ENCODE measurements around the gene ZBTB47. TPM values are rescaled to one million over a fixed set of nuclear protein-coding genes. Genes with fewer than 3 reads are reported as not detected.

ZBTB47 gene
- total and polyA plus RNA-seq, 12 donors = 52.2 to 145 (median 106) TPM

DNA sequence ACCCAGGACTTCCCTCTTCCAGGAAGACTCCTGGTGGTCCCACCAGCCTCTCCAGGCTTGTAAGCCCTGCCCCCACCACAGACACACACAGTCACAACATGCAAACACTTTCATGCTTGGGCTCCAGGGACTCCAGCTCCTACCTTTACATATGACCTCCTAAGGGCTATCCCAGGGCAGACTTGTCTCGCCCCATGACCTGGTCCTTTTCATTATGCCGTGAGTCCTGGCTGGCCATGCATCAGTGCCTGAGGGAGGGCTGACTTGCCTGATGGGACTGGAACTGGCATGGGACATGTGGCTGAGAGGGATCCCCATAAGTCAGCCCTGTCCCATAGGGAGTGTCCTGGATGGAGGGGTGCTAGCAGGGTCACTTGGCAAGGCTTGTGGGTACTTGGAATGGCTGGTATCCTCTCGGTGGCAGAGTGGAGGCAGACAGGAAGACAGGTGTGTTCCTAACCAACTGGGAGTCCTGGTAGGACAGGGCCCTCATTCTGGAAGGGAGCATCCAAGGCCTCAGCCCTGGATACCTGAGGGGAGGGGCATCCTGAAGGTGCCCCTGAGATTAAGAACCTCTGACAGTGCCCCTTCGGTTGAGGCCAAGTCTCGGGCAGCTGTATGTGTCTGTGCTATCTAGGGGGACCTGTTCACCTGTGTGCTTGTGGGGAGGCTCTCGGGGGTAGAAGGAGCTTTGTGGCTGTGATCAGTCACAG, 49.6 kb downstream of the ZBTB47 start:
- Histone ChIP-seq H3K4me1 (peaks cover 0 to 55% (median 22%) of the 10 kb centered on the region in 9 donors), H3K4me3 (peak overlapping the region in 1 of 10 donors; percentile 51), H3K27ac (peak overlapping the region; percentile 47 to 99 (median 94)), H3K36me3 (peaks cover 0 to 4% (median 0%) of the 10 kb centered on the region in 9 donors), H3K9me3 (no peaks in the 10 kb centered on the region), H3K27me3 (no peaks in the 10 kb centered on the region)
- ATAC-seq (no peak), DNase-seq (no peak)
- TF ChIP-seq, protein P1, sequence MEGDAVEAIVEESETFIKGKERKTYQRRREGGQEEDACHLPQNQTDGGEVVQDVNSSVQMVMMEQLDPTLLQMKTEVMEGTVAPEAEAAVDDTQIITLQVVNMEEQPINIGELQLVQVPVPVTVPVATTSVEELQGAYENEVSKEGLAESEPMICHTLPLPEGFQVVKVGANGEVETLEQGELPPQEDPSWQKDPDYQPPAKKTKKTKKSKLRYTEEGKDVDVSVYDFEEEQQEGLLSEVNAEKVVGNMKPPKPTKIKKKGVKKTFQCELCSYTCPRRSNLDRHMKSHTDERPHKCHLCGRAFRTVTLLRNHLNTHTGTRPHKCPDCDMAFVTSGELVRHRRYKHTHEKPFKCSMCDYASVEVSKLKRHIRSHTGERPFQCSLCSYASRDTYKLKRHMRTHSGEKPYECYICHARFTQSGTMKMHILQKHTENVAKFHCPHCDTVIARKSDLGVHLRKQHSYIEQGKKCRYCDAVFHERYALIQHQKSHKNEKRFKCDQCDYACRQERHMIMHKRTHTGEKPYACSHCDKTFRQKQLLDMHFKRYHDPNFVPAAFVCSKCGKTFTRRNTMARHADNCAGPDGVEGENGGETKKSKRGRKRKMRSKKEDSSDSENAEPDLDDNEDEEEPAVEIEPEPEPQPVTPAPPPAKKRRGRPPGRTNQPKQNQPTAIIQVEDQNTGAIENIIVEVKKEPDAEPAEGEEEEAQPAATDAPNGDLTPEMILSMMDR (IDR thresholded peaks at IDR 0.05) = no peak
- intact Hi-C loops (cut with DNase I) = loop anchor here in 5 of 10 donors (1.0 to 5.0 kb wide), 4 partner anchors 36 to 41 kb away; no protein-coding TSS in a partner anchor
- 62 to 67% methylated on average over 6 of the region's 6 CpGs for WGBS, 2 donors

- no peaks in the 10 kb centered on the region for H3K36me3 ChIP-seq
- H3K9me3 ChIP-seq = no peaks in the 10 kb centered on the region
- H3K4me3 ChIP-seq = no peak overlapping the region
- no peaks in the 10 kb centered on the region for H3K27me3 ChIP-seq
- 52 to 58% methylated on average over 5 of the region's 5 CpGs for WGBS, 2 donors
- no peak for ATAC-seq
- H3K4me1 ChIP-seq = peaks cover 0 to 50% (median 20%) of the 10 kb centered on the region in 9 donors
- TF ChIP-seq, protein P1 (IDR thresholded peaks at IDR 0.05) = no peak
- intact Hi-C loops (cut with DNase I) = loop anchor here in 3 of 10 donors (2.0 to 5.0 kb wide), 2 partner anchors 35 to 39 kb away; no protein-coding TSS in a partner anchor
- no peak for DNase-seq
- peak overlapping the region in 8 of 10 donors; percentile 65 to 99 (median 96) for H3K27ac ChIP-seq
Observed at GRCh38 chr3:42703695-42704025, 50.2 kb downstream of the ZBTB47 start.

- Histone ChIP-seq H3K9me3 (no peaks in the 10 kb centered on the region), H3K36me3 (no peaks in the 10 kb centered on the region), H3K4me1 (peaks cover 0 to 45% (median 17%) of the 10 kb centered on the region in 9 donors), H3K4me3 (no peak overlapping the region), H3K27me3 (no peaks in the 10 kb centered on the region), H3K27ac (peak overlapping the region in 8 of 10 donors; percentile 65 to 99 (median 96))
- TF ChIP-seq, protein P1 (IDR thresholded peaks at IDR 0.05) = no peak
- 67 to 70% methylated on average over 8 of the region's 8 CpGs for WGBS, 2 donors
- DNase-seq = no peak
- intact Hi-C loops (cut with DNase I) = loop anchor here in 2 of 10 donors (5.0 kb wide), 1 partner anchor 38 kb away; no protein-coding TSS in a partner anchor
- ATAC-seq = no peak
Observed at GRCh38 chr3:42704136-42704841, 50.8 kb downstream of the ZBTB47 start.

- Histone ChIP-seq H3K36me3 (no peaks in the 10 kb centered on the region), H3K27me3 (no peaks in the 10 kb centered on the region), H3K4me3 (no peak overlapping the region), H3K9me3 (no peaks in the 10 kb centered on the region), H3K4me1 (peaks cover 0 to 41% (median 17%) of the 10 kb centered on the region in 9 donors), H3K27ac (peak overlapping the region in 6 of 10 donors; percentile 14 to 97 (median 96))
- TF ChIP-seq, protein P1 (IDR thresholded peaks at IDR 0.05) = no peak
- intact Hi-C loops (cut with DNase I) = no loop called here
- ATAC-seq = no peak
- 76 to 83% methylated on average over 7 of the region's 7 CpGs for WGBS, 2 donors
- DNase-seq = no peak
Observed at GRCh38 chr3:42705058-42705767, 51.7 kb downstream of the ZBTB47 start.
